HepG2 (cell line): Measurements from ENCODE around the gene UQCR10. TPM values are rescaled to one million over a fixed set of nuclear protein-coding genes. Genes with fewer than 3 reads are reported as not detected.

Experiments used
- ATAC-seq: fragments of 200-7000 bp; cut with Tn5 transposase; 3 replicates; pipeline ENCODE4 v1.9.1; 2020; ENCODE audit warnings: mild to moderate bottlenecking, moderate library complexity
- BruUV-seq: library from RNA; stranded (reverse); fragments of 400-500 nt; replicated peaks from 2 replicates; lab custom pipeline; 2021; lab: Mats Ljungman, UMichigan
- CTCF ChIA-PET: fragments of 300-600 bp; formaldehyde crosslinking; extraction: SDS; loops from one replicate; lab custom pipeline; 2021; ENCODE audit warnings: low total read pairs, inconsistent platforms, low intra/inter-chr PET ratio; lab: Yijun Ruan, JAX
- POLR2A ChIA-PET: fragments of 350-600 bp; sonication (Branson Sonifier 250); formaldehyde crosslinking; loops from one replicate; lab custom pipeline; 2020; ENCODE audit warnings: antibody characterized with exemption, inconsistent platforms; lab: Yijun Ruan, JAX
- DNase-seq: peaks from one replicate; pipeline ENCODE4 v3.0.0-alpha.2; 2015; ENCODE audit warnings: low spot score
- FAIRE-seq: peaks from 3 replicates; lab custom pipeline; 2011; peaks lifted over from hg19 to GRCh38; lab: Jason Lieb, UNC
- H2AFZ ChIP-seq: one replicate; pipeline ENCODE4 v1.6.1; 2011; ENCODE audit warnings: low read length, inconsistent platforms
- H3K27ac ChIP-seq: fragments of 300-600 bp; 3 replicates; pipeline ENCODE4 v1.8.0; 2011; ENCODE audit warnings: mixed run types, mild to moderate bottlenecking, mixed read lengths, low read length, inconsistent platforms; ENCODE audit not compliant: insufficient read depth; ENCODE audit errors: extremely low read length
- H3K27me3 ChIP-seq, 2 experiments: fragments of 200-600 bp in 1 of 2; 2 replicates in 1 of 2; 3 replicates in 1 of 2; pipeline versions ENCODE4 v1.6.0 to v1.8.0; 2011; ENCODE audit warnings: low read length in 2 of 2, mild to moderate bottlenecking in 2 of 2, moderate library complexity in 2 of 2, inconsistent platforms in 1 of 2; ENCODE audit not compliant: insufficient read depth in 2 of 2, control insufficient read depth in 1 of 2
- H3K36me3 ChIP-seq, 2 experiments: fragments of 200-600 bp in 1 of 2; replicated peaks in 1 of 2; 2 replicates in 1 of 2; 3 replicates in 1 of 2; pipeline versions ENCODE4 v1.5.1 to v1.8.0; 2011; ENCODE audit warnings: low read length in 2 of 2, inconsistent platforms in 1 of 2; ENCODE audit not compliant: insufficient read depth in 2 of 2, control insufficient read depth in 1 of 2
- H3K4me1 ChIP-seq: 2 replicates; pipeline ENCODE4 v1.5.1; 2012; ENCODE audit warnings: low read length, inconsistent platforms; ENCODE audit not compliant: insufficient read depth
- H3K4me2 ChIP-seq: 2 replicates; pipeline ENCODE4 v1.6.0; 2011; ENCODE audit warnings: low read depth, low read length, inconsistent platforms
- H3K4me3 ChIP-seq, 3 experiments: fragments of 200-600 bp in 1 of 3; sonication (generic), shearing (Covaris generic) in 1 of 3; replicated peaks in 1 of 3; 2 replicates each; pipeline ENCODE4 v1.5.1; 2011 to 2016; ENCODE audit warnings: low read length in 3 of 3, inconsistent platforms in 2 of 3, low read depth in 2 of 3, mild to moderate bottlenecking in 2 of 3, control low read depth in 1 of 3, mixed read lengths in 1 of 3; ENCODE audit not compliant: insufficient read depth in 1 of 3
- H3K79me2 ChIP-seq: one replicate; pipeline ENCODE4 v1.6.1; 2011; ENCODE audit warnings: low read length, inconsistent platforms; ENCODE audit not compliant: insufficient read depth
- H3K9ac ChIP-seq: 2 replicates; pipeline ENCODE4 v1.6.0; 2011; ENCODE audit warnings: mild to moderate bottlenecking, low read depth, low read length, inconsistent platforms; ENCODE audit not compliant: insufficient read depth
- H3K9me3 ChIP-seq: 2 replicates; pipeline ENCODE4 v1.5.1; 2012; ENCODE audit warnings: mild to moderate bottlenecking, low read length
- H4K20me1 ChIP-seq: 2 replicates; pipeline ENCODE4 v1.6.0; 2011; ENCODE audit warnings: inconsistent platforms, mild to moderate bottlenecking, low read length, moderate library complexity; ENCODE audit not compliant: insufficient read depth
- ASH2L ChIP-seq: fragments of 300-600, 200-600 bp; sonication (generic); IDR thresholded peaks from 2 replicates; pipeline ENCODE4 v1.7.0; 2017; ENCODE audit warnings: low read depth, mild to moderate bottlenecking, moderate library complexity, mixed read lengths, low read length; ENCODE audit not compliant: insufficient read length
- FOXA1 ChIP-seq, 2 experiments: fragments of 450-650 bp in 1 of 2; sonication (generic) in 1 of 2; formaldehyde crosslinking in 1 of 2; IDR thresholded peaks; 2 replicates each; pipeline versions ENCODE4 v1.4.0 to v1.6.1; 2016 to 2020; ENCODE audit warnings: missing genetic modification reagents in 1 of 2
- ZNF160 ChIP-seq: sonication (generic); formaldehyde crosslinking; IDR thresholded peaks from 2 replicates; pipeline ENCODE4 v1.8.0; 2022; ENCODE audit warnings: mild to moderate bottlenecking, inconsistent platforms, missing genetic modification reagents
- WGBS: methylation state at CpG from one replicate; pipeline ENCODE4 v1.1.6; 2017; ENCODE audit warnings: low lambda C conversion rate; 5-methylcytosine and 5-hydroxymethylcytosine counted together
- in situ Hi-C: cut with HindIII; loops from 2 replicates; pipeline ENCODE4 v1.10.0; 2017; ENCODE audit warnings: low pct_unique_long_range_greater_than_20kb; ENCODE audit not compliant: extremely low pct_ligation_motif_present
- intact Hi-C: fragments of 100-400 bp; cut with micrococcal nuclease; formaldehyde crosslinking; loops from one replicate; pipeline ENCODE4 v1.10.0; 2022; ENCODE audit not compliant: unreplicated experiment
- polyA plus RNA-seq, 8 experiments: library from polyadenylated mRNA; depleted of rRNA in 3 of 8; stranded (reverse) in 7 of 8; unstranded in 1 of 8; fragments of >200 nt; fragmentation: Illumina TruSeq in 4 of 8; extraction: Trizol in 4 of 8; gene quantifications; 2 replicates each; pipeline versions ENCODE4 v1.2.1 to v1.2.3, GENCODE V29; 2011 to 2016; ENCODE audit warnings: low read depth in 4 of 8, missing spikeins in 1 of 8, mixed read lengths in 1 of 8; ENCODE audit not compliant: insufficient read depth in 1 of 8
- total RNA-seq, 5 experiments: library from RNA; depleted of rRNA; stranded (reverse); fragments of >200 nt; fragmentation: Illumina TruSeq; extraction: Trizol; gene quantifications; 2 replicates each; pipeline ENCODE4 v1.2.3, GENCODE V29; 2016; ENCODE audit warnings: low read depth in 1 of 5
- TF ChIP-seq, protein P1 (sequence below): sonication (generic); formaldehyde crosslinking; IDR thresholded peaks from 2 replicates; pipeline ENCODE4 v1.4.0; 2020; ENCODE audit warnings: missing genetic modification reagents
- TF ChIP-seq, protein P2 (sequence below): sonication (generic); formaldehyde crosslinking; IDR thresholded peaks from 2 replicates; pipeline ENCODE4 v1.9.0; 2022; ENCODE audit warnings: missing genetic modification reagents, mild to moderate bottlenecking, borderline replicate concordance

The UQCR10 gene
- total and polyA plus RNA-seq, 2 of the 13 experiments (the other 11 are each of a cell fraction or from before 2014, with no cell fraction given), result 225 to 232 TPM

DNA sequence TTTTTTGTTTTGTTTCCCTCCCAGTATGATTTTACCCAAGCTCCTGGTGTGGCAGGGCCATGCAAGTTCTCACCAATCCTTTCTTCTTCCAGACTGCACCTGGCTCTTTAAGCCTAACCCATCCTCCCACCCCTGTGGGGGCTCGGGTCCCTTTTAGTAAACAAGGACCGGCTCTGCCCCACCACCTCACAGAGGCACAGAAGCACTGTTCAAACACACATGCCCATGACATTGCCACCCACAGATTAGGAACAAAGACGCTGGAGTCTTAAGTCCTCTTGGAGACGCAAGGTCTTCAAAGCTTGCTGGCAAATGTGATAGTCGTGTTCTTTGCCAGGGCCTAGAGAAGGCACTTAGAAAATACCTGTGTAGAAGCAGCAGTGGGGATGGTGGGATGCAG lies 18.9 kb downstream of the UQCR10 start:
- ChIA-PET POLR2A (interaction anchor here (0.7 to 1.1 kb wide), 3 partner anchors 9 to 20 kb away, joined by 3 to 4 read pairs (median 4); partner anchors contain the start of gene ZMAT5), CTCF (no interaction called here)
- FAIRE-seq (no peak), ATAC-seq (no peak), DNase-seq (no peak)
- intact Hi-C loops, result no loop called here
- H3K4me3 ChIP-seq, result no peak overlapping the region
- TF ChIP-seq FOXA1 (IDR thresholded peaks at IDR 0.05) (no peak), FOXA1 (CRISPR knock-in tag; IDR thresholded peaks at IDR 0.05) (peak; percentile 42; the same call in 1 of the 2 replicates), ASH2L (no peak), ZNF160 (no peak)
- TF ChIP-seq, protein P1, sequence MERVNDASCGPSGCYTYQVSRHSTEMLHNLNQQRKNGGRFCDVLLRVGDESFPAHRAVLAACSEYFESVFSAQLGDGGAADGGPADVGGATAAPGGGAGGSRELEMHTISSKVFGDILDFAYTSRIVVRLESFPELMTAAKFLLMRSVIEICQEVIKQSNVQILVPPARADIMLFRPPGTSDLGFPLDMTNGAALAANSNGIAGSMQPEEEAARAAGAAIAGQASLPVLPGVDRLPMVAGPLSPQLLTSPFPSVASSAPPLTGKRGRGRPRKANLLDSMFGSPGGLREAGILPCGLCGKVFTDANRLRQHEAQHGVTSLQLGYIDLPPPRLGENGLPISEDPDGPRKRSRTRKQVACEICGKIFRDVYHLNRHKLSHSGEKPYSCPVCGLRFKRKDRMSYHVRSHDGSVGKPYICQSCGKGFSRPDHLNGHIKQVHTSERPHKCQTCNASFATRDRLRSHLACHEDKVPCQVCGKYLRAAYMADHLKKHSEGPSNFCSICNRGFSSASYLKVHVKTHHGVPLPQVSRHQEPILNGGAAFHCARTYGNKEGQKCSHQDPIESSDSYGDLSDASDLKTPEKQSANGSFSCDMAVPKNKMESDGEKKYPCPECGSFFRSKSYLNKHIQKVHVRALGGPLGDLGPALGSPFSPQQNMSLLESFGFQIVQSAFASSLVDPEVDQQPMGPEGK (CRISPR knock-in tag), result peak; percentile 69; the same call in 1 of the 2 replicates
- TF ChIP-seq, protein P2, sequence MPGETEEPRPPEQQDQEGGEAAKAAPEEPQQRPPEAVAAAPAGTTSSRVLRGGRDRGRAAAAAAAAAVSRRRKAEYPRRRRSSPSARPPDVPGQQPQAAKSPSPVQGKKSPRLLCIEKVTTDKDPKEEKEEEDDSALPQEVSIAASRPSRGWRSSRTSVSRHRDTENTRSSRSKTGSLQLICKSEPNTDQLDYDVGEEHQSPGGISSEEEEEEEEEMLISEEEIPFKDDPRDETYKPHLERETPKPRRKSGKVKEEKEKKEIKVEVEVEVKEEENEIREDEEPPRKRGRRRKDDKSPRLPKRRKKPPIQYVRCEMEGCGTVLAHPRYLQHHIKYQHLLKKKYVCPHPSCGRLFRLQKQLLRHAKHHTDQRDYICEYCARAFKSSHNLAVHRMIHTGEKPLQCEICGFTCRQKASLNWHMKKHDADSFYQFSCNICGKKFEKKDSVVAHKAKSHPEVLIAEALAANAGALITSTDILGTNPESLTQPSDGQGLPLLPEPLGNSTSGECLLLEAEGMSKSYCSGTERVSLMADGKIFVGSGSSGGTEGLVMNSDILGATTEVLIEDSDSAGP (CRISPR knock-in tag), result peak; percentile 79
- H4K20me1 ChIP-seq, result no peaks in the 10 kb centered on the region
- in situ Hi-C loops, result no loop called here
- no peaks in the 10 kb centered on the region for H3K79me2 ChIP-seq
- no peaks in the 10 kb centered on the region for H3K9me3 ChIP-seq
- H3K27me3 ChIP-seq, result no peaks in the 10 kb centered on the region
- no peak overlapping the region for H3K27ac ChIP-seq
- no peak overlapping the region for H2AFZ ChIP-seq
- 23% methylated on average over 5 of the region's 5 CpGs for WGBS
- peaks cover 18 to 32% of the 10 kb centered on the region in 2 experiments for H3K36me3 ChIP-seq
- no peak overlapping the region for H3K9ac ChIP-seq
- H3K4me2 ChIP-seq, result no peak overlapping the region
- BruUV-seq, result no TSS peak
- peaks cover 69% of the 10 kb centered on the region for H3K4me1 ChIP-seq
